Measurements from ENCODE around the gene TMEM132A. TPM values are rescaled to one million over a fixed set of nuclear protein-coding genes. Genes with fewer than 3 reads are reported as not detected.

TMEM132A gene
- total and polyA plus RNA-seq, 5 donors, result 5.1 to 10.2 (median 6.8) TPM

- intact Hi-C loops (cut with DNase I), result loop anchor here in 1 of 4 donors (5.0 kb wide), 1 partner anchor 58 kb away; no protein-coding TSS in a partner anchor
- no peak overlapping the region for H3K4me3 ChIP-seq (ENCODE audit: low read length)
- DNase-seq, result no peak
- peak in 1 of 2 donors; percentile 15 for ATAC-seq
- peaks cover 6% of the 10 kb centered on the region for H3K4me1 ChIP-seq (ENCODE audit: control insufficient read depth, insufficient read depth, low read length)
- no peak overlapping the region for H3K27ac ChIP-seq (ENCODE audit: low read length)
- no peaks in the 10 kb centered on the region for H3K9me3 ChIP-seq (ENCODE audit: control insufficient read depth, low read length)
- 60% methylated on average over 6 of the region's 6 CpGs for WGBS
- H3K27me3 ChIP-seq (ENCODE audit: control insufficient read depth, insufficient read depth), result no peaks in the 10 kb centered on the region
These were observed 34.4 kb upstream of the TMEM132A start for GRCh38 chr11:60889869-60890311.

GRCh38 chr11:60890696-60891095 is 33.6 kb upstream of the TMEM132A start:
- H3K4me1 ChIP-seq (ENCODE audit: control insufficient read depth, insufficient read depth, low read length), result peaks cover 6% of the 10 kb centered on the region
- no peak overlapping the region for H3K27ac ChIP-seq (ENCODE audit: low read length)
- no peaks in the 10 kb centered on the region for H3K27me3 ChIP-seq (ENCODE audit: control insufficient read depth, insufficient read depth)
- peak in 1 of 3 donors; percentile 42 for DNase-seq
- H3K4me3 ChIP-seq (ENCODE audit: low read length), result no peak overlapping the region
- intact Hi-C loops (cut with DNase I), result no loop called here
- 46% methylated on average over 5 of the region's 5 CpGs for WGBS
- ATAC-seq, result peak; percentile 54 to 89
- no peaks in the 10 kb centered on the region for H3K9me3 ChIP-seq (ENCODE audit: control insufficient read depth, low read length)

GRCh38 chr11:60891103-60891741 is 33.0 kb upstream of the TMEM132A start:
- intact Hi-C loops (cut with DNase I), result no loop called here

GRCh38 chr11:60895687-60896086 is 28.6 kb upstream of the TMEM132A start:
- no peak overlapping the region for H3K27ac ChIP-seq (ENCODE audit: low read length)
- WGBS, result 89% methylated on average over 5 of the region's 5 CpGs
- intact Hi-C loops (cut with DNase I), result loop anchor here in 1 of 4 donors (5.0 kb wide), 1 partner anchor 63 kb away; no protein-coding TSS in a partner anchor

More at GRCh38 chr11:60891103-60891741, 33.0 kb upstream of the TMEM132A start:
- Histone ChIP-seq H3K9me3 (ENCODE audit: control insufficient read depth, low read length) (no peaks in the 10 kb centered on the region), H3K27ac (ENCODE audit: low read length) (no peak overlapping the region), H3K27me3 (ENCODE audit: control insufficient read depth, insufficient read depth) (no peaks in the 10 kb centered on the region), H3K4me1 (ENCODE audit: control insufficient read depth, insufficient read depth, low read length) (peaks cover 6% of the 10 kb centered on the region), H3K4me3 (ENCODE audit: low read length) (no peak overlapping the region)
- WGBS, result 57% methylated on average over 7 of the region's 7 CpGs
- DNase-seq (peak; percentile 56 to 80 (median 80)), ATAC-seq (peak; percentile 43 to 63)

DNA sequence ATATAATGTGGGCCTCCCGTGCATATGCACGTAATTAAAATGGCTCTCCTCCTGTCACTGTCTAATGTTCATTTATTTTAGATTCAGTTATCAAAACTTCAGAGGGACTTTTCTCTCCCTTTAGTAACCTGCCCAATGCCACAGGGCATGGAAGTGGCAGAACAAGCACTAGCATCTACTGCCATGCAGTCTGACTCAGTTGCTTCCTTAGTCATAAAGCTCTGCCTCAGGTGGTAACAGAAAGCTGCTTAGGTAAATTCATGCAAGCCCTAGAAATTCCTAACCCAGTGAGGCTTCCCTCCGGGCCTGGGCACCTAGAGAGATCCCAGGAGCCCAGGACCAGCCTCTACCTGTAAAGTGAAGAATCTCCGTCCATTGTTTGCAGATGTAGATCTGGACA is 26.8 kb upstream of the TMEM132A start:
- Histone ChIP-seq H3K4me3 (ENCODE audit: low read length) (no peak overlapping the region), H3K27ac (ENCODE audit: low read length) (no peak overlapping the region), H3K4me1 (ENCODE audit: control insufficient read depth, insufficient read depth, low read length) (no peaks in the 10 kb centered on the region), H3K9me3 (ENCODE audit: control insufficient read depth, low read length) (no peaks in the 10 kb centered on the region), H3K27me3 (ENCODE audit: control insufficient read depth, insufficient read depth) (no peaks in the 10 kb centered on the region)
- intact Hi-C loops (cut with DNase I), result loop anchor here in 1 of 4 donors (5.0 kb wide), 1 partner anchor 65 kb away; no protein-coding TSS in a partner anchor
- ATAC-seq, result no peak
- WGBS, result 94% methylated on average over 4 of the region's 4 CpGs
- no peak for DNase-seq

More at GRCh38 chr11:60895687-60896086, 28.6 kb upstream of the TMEM132A start:
- ATAC-seq (no peak), DNase-seq (no peak)
- Histone ChIP-seq H3K4me1 (ENCODE audit: control insufficient read depth, insufficient read depth, low read length) (peaks cover 6% of the 10 kb centered on the region), H3K9me3 (ENCODE audit: control insufficient read depth, low read length) (no peaks in the 10 kb centered on the region), H3K27me3 (ENCODE audit: control insufficient read depth, insufficient read depth) (no peaks in the 10 kb centered on the region), H3K4me3 (ENCODE audit: low read length) (no peak overlapping the region)

GRCh38 chr11:60899046-60899936 is 25.0 kb upstream of the TMEM132A start:
- no peak overlapping the region for H3K27ac ChIP-seq (ENCODE audit: low read length)

DNA sequence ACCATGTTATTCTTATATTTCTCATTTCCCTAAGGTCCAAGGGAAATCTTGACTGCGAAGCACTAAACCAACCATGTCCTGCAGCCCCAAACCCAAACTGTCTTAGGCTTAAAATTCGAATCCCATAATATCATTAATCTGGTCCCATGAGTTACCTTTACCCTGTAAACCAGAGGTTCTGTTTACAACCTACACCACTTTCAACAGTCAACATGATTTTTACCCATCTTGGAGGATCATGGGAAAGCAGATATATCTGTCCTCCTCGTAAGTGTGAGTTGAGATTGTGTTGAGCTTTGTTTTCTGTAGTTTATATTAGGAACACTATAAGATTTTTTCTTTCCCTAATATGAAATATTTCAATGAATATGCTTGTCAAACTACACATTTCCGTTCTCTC is 24.3 kb upstream of the TMEM132A start:
- 75% methylated on average over 4 of the region's 4 CpGs for WGBS
- Histone ChIP-seq H3K4me3 (ENCODE audit: low read length) (no peak overlapping the region), H3K27me3 (ENCODE audit: control insufficient read depth, insufficient read depth) (no peaks in the 10 kb centered on the region), H3K27ac (ENCODE audit: low read length) (no peak overlapping the region), H3K9me3 (ENCODE audit: control insufficient read depth, low read length) (no peaks in the 10 kb centered on the region), H3K4me1 (ENCODE audit: control insufficient read depth, insufficient read depth, low read length) (peaks cover under 1% of the 10 kb centered on the region)
- intact Hi-C loops (cut with DNase I), result loop anchor here (5.0 kb wide), 2 partner anchors 63 to 68 kb away; no protein-coding TSS in a partner anchor
- ATAC-seq (no peak), DNase-seq (no peak)

More at GRCh38 chr11:60899046-60899936, 25.0 kb upstream of the TMEM132A start:
- H3K4me3 ChIP-seq (ENCODE audit: low read length), result no peak overlapping the region
- 59% methylated on average over 12 of the region's 12 CpGs for WGBS
- no peaks in the 10 kb centered on the region for H3K4me1 ChIP-seq (ENCODE audit: control insufficient read depth, insufficient read depth, low read length)
- peak; percentile 62 to 77 for ATAC-seq
- H3K27me3 ChIP-seq (ENCODE audit: control insufficient read depth, insufficient read depth), result no peaks in the 10 kb centered on the region
- H3K9me3 ChIP-seq (ENCODE audit: control insufficient read depth, low read length), result no peaks in the 10 kb centered on the region
- intact Hi-C loops (cut with DNase I), result loop anchor here in 1 of 4 donors (5.0 kb wide), 1 partner anchor 67 kb away; no protein-coding TSS in a partner anchor
- DNase-seq, result no peak

GRCh38 chr11:60900673-60901404 is 23.4 kb upstream of the TMEM132A start:
- no peaks in the 10 kb centered on the region for H3K27me3 ChIP-seq (ENCODE audit: control insufficient read depth, insufficient read depth)
- WGBS, result 68% methylated on average over 13 of the region's 13 CpGs
- intact Hi-C loops (cut with DNase I), result loop anchor here in 3 of 4 donors (5.0 kb wide), 2 partner anchors 64 to 69 kb away; no protein-coding TSS in a partner anchor
- peaks cover 2% of the 10 kb centered on the region for H3K4me1 ChIP-seq (ENCODE audit: control insufficient read depth, insufficient read depth, low read length)
- DNase-seq (peak in 1 of 3 donors; percentile 59), ATAC-seq (no peak)
- no peaks in the 10 kb centered on the region for H3K9me3 ChIP-seq (ENCODE audit: control insufficient read depth, low read length)
- H3K27ac ChIP-seq (ENCODE audit: low read length), result no peak overlapping the region
- no peak overlapping the region for H3K4me3 ChIP-seq (ENCODE audit: low read length)

- no peaks in the 10 kb centered on the region for H3K9me3 ChIP-seq (ENCODE audit: control insufficient read depth, low read length)
- no peak overlapping the region for H3K4me3 ChIP-seq (ENCODE audit: low read length)
- intact Hi-C loops (cut with DNase I), result loop anchor here in 3 of 4 donors (5.0 kb wide), 2 partner anchors 65 to 70 kb away; no protein-coding TSS in a partner anchor
- peaks cover 4% of the 10 kb centered on the region for H3K4me1 ChIP-seq (ENCODE audit: control insufficient read depth, insufficient read depth, low read length)
- 82% methylated on average over 11 of the region's 11 CpGs for WGBS
- ATAC-seq (no peak), DNase-seq (no peak)
- no peak overlapping the region for H3K27ac ChIP-seq (ENCODE audit: low read length)
- H3K27me3 ChIP-seq (ENCODE audit: control insufficient read depth, insufficient read depth), result no peaks in the 10 kb centered on the region
These were observed 21.6 kb upstream of the TMEM132A start for GRCh38 chr11:60902625-60903024.

GRCh38 chr11:60905047-60905446 is 19.2 kb upstream of the TMEM132A start:
- WGBS, result 48% methylated on average over 6 of the region's 6 CpGs
- ATAC-seq (no peak), DNase-seq (no peak)
- Histone ChIP-seq H3K9me3 (ENCODE audit: control insufficient read depth, low read length) (no peaks in the 10 kb centered on the region), H3K27me3 (ENCODE audit: control insufficient read depth, insufficient read depth) (no peaks in the 10 kb centered on the region), H3K27ac (ENCODE audit: low read length) (no peak overlapping the region), H3K4me1 (ENCODE audit: control insufficient read depth, insufficient read depth, low read length) (peaks cover 4% of the 10 kb centered on the region), H3K4me3 (ENCODE audit: low read length) (peak overlapping the region; percentile 76)
- intact Hi-C loops (cut with DNase I), result no loop called here
